Adrenal gland (tissue), 12 donors: ENCODE data around the gene CORT. TPM values are rescaled to one million over a fixed set of nuclear protein-coding genes. Genes with fewer than 3 reads are reported as not detected.
A peak's percentile ranks its signal among the peaks of the same experiment; 100 is the strongest.

Experiments used
- DNase-seq, 7 donors: peaks; one replicate each; pipeline ENCODE4 v3.0.0-alpha.2; 2019 to 2020
- H3K27ac ChIP-seq, 5 donors: fragments of 200-600 bp; sonication (generic) in 4 of 5; 1 replicate in 3 of 5; 2 replicates in 2 of 5; pipeline versions ENCODE4 v1.5.1 to v1.8.0; 2016 to 2020; ENCODE audit warnings: mild to moderate bottlenecking in 1 of 5
- H3K27me3 ChIP-seq: fragments of 200-600 bp; 2 replicates; pipeline ENCODE4 v1.8.0; 2021
- H3K36me3 ChIP-seq, 2 donors: fragments of 200-600 bp; replicated peaks in 1 of 2; 1 replicate in 1 of 2; 2 replicates in 1 of 2; pipeline versions ENCODE4 v1.5.1 to v1.8.0; 2018 to 2022
- H3K4me1 ChIP-seq, 2 donors: fragments of 200-600 bp; replicated peaks in 1 of 2; 1 replicate in 1 of 2; 2 replicates in 1 of 2; pipeline versions ENCODE4 v1.5.1 to v1.8.0; 2018 to 2021
- H3K4me3 ChIP-seq, 4 donors: fragments of 200-600 bp; sonication (generic) in 3 of 4; one replicate each; pipeline ENCODE4 v1.5.1; 2016 to 2018
- H3K9me3 ChIP-seq, 3 donors: fragments of 200-600 bp; sonication (generic) in 1 of 3; replicated peaks in 1 of 3; 1 replicate in 2 of 3; 2 replicates in 1 of 3; pipeline versions ENCODE4 v1.5.1 to v1.8.0; 2016 to 2021
- POLR2A ChIP-seq, 2 donors: fragments of 450-650 bp; IDR thresholded peaks; one replicate each; pipeline ENCODE4 v1.6.1; 2017; ENCODE audit warnings: antibody characterized with exemption in 2 of 2, mild to moderate bottlenecking in 2 of 2, moderate library complexity in 1 of 2
- WGBS, 4 donors: extraction: QIAGEN DNeasy Blood & Tissue Kit in 2 of 4; methylation state at CpG; one replicate each; pipeline versions ENCODE4 v1.1.5 to v1.1.7; 2013 to 2017; 5-methylcytosine and 5-hydroxymethylcytosine counted together
- intact Hi-C, 2 donors: fragments of 100-400 bp; cut with DNase I; formaldehyde crosslinking; loops; one replicate each; pipeline versions ENCODE4 v1.14.1 to v1.15.0; 2022 to 2023
- polyA plus RNA-seq, 3 donors: library from polyadenylated mRNA; stranded (reverse); fragments of 200-250 nt in 2 of 3; fragments of 350-450 nt in 1 of 3; fragmentation: Illumina TruSeq in 1 of 3; extraction: RNeasy Lipid Tissue Mini Kit (QIAGEN cat#74804) in 1 of 3; gene quantifications; one replicate each; pipeline ENCODE4 v1.2.3, GENCODE V29; 2013 to 2014
- total RNA-seq, 9 donors: library from RNA; depleted of rRNA in 4 of 9; stranded (reverse); fragments of >200 nt in 4 of 9; fragments of 120-200 nt in 1 of 9; fragmentation: NEBNext Ultra II Directional in 1 of 9; extraction: Animal tissue kit (Norgen Biotek cat#: 25700) in 1 of 9; gene quantifications; one replicate each; pipeline versions ENCODE4 v1.1.0 to v1.2.4, GENCODE V29; 2013 to 2023
- TF ChIP-seq, protein P1 (sequence below), 6 experiments: fragments of 450-650 bp in 4 of 6; fragments of 200-600 bp in 2 of 6; sonication (generic) in 1 of 6; IDR thresholded peaks; 1 replicate in 5 of 6; 2 replicates in 1 of 6; pipeline versions ENCODE4 v1.5.1 to v1.8.0; 2016 to 2021; ENCODE audit warnings: antibody characterized with exemption in 6 of 6, mild to moderate bottlenecking in 2 of 6, moderate library complexity in 1 of 6
- donor health status: healthy with polysubstance abuse.
- donor health status: Bipolar disorder and iron deficiency.
- donor health status: DM: yes; HTN: yes; CAD: no.
- donor health status: DM: no; HTN: no; CAD: no.
- donor health status: DM: no; HTN: no; CAD: no.
- donor health status: DM: yes; HTN: yes; CAD: no.

Gene CORT
- total and polyA plus RNA-seq, 12 donors: 0.44 to 1.4 (median 0.51) TPM; not detected in 6

DNA sequence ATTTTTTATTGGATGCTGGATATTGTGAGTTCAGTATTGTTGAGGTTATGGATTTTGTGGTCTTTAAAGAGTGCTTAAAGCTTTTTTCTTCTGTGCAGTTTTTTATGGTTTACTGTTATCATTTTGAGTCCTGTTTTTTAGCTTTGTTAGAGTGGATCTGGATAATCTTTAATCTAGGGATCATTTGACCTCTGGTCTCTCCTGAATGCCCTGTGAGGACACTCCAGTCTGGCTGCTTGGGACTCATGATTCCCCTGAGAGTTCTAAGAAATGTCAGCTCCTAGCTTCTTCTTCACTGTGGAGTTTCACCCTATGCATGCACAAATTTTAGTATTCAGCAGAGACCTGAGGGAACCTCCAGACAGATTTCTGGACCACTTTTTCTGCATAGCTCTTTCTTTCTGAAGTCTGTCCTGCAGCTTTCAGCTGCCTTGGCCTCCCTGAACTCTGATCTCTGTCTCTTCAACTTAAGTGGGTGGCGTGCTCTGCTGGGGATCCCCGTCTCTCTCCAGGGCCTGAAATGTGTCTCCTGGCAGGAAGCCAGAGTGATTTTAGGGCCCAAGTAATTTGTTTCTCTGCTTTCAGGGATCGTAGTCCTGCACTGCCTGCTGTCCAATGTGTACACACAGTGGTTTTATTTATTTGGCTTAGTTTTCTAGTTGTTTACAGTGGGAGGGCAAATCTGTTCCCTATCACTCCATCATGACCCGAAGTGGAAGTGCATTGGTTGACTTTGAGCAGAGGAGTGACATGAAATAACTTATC lies 39.6 kb downstream of the CORT start:
- Histone ChIP-seq H3K36me3 (no peaks in the 10 kb centered on the region), H3K4me1 (peaks cover 5 to 9% of the 10 kb centered on the region in 2 donors), H3K27ac (no peak overlapping the region), H3K9me3 (no peaks in the 10 kb centered on the region), H3K27me3 (no peaks in the 10 kb centered on the region), H3K4me3 (no peak overlapping the region)
- 47 to 75% (median 61%) methylated on average over 3 to 4 of the region's 4 CpGs for WGBS, 4 donors
- no peak for DNase-seq
- intact Hi-C loops: loop anchor here (5.0 to 10.0 kb wide), 2 partner anchors 57 to 115 kb away; partner anchors contain the start of gene CENPS (in 2 of the 2)
- no peak for TF ChIP-seq POLR2A (IDR thresholded peaks at IDR 0.05)
- TF ChIP-seq, protein P1, sequence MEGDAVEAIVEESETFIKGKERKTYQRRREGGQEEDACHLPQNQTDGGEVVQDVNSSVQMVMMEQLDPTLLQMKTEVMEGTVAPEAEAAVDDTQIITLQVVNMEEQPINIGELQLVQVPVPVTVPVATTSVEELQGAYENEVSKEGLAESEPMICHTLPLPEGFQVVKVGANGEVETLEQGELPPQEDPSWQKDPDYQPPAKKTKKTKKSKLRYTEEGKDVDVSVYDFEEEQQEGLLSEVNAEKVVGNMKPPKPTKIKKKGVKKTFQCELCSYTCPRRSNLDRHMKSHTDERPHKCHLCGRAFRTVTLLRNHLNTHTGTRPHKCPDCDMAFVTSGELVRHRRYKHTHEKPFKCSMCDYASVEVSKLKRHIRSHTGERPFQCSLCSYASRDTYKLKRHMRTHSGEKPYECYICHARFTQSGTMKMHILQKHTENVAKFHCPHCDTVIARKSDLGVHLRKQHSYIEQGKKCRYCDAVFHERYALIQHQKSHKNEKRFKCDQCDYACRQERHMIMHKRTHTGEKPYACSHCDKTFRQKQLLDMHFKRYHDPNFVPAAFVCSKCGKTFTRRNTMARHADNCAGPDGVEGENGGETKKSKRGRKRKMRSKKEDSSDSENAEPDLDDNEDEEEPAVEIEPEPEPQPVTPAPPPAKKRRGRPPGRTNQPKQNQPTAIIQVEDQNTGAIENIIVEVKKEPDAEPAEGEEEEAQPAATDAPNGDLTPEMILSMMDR (IDR thresholded peaks at IDR 0.05): no peak

- H3K4me3 ChIP-seq: no peak overlapping the region
- no peaks in the 10 kb centered on the region for H3K27me3 ChIP-seq
- peak in 4 of 7 donors; percentile 24 to 39 (median 36) for DNase-seq
- peak overlapping the region in 2 of 5 donors; percentile 1 to 53 for H3K27ac ChIP-seq
- no peaks in the 10 kb centered on the region for H3K36me3 ChIP-seq
- intact Hi-C loops: loop anchor here (5.0 to 10.0 kb wide), 2 partner anchors 58 to 116 kb away; partner anchors contain the start of gene CENPS (in 2 of the 2)
- H3K9me3 ChIP-seq: no peaks in the 10 kb centered on the region
- 55 to 61% (median 60%) methylated on average over 11 to 12 of the region's 12 CpGs for WGBS, 4 donors
- peaks cover 5 to 19% of the 10 kb centered on the region in 2 donors for H3K4me1 ChIP-seq
- no peak for TF ChIP-seq POLR2A (IDR thresholded peaks at IDR 0.05)
- TF ChIP-seq, protein P1 (IDR thresholded peaks at IDR 0.05): no peak
Measured at GRCh38 chr1:10490286-10490970, 40.6 kb downstream of the CORT start.

DNA sequence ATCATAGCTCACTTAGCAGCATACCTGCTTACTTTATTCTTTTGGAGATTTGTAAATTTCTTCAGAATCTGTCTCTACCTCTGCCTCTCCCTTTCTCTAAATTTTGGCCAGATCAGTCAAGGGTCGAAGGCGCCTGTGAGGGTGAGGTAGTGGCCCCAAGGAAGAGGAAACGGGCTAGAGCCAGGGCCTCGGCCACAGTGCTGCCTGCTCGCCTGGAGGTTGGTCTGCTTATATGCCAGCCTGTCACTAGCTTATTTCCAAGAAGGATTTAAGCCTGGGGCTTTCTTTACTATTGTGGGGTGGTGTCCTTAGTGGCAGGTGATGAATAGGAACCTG lies 44.6 kb downstream of the CORT start:
- intact Hi-C loops: loop anchor here (5.0 to 10.0 kb wide), 2 partner anchors 62 to 120 kb away; partner anchors contain the start of gene CENPS (in 2 of the 2)
- Histone ChIP-seq H3K27me3 (no peaks in the 10 kb centered on the region), H3K27ac (no peak overlapping the region), H3K9me3 (no peaks in the 10 kb centered on the region), H3K36me3 (no peaks in the 10 kb centered on the region), H3K4me1 (peaks cover 5 to 21% of the 10 kb centered on the region in 2 donors), H3K4me3 (no peak overlapping the region)
- DNase-seq: no peak
- TF ChIP-seq, protein P1 (IDR thresholded peaks at IDR 0.05): no peak
- TF ChIP-seq POLR2A (IDR thresholded peaks at IDR 0.05): no peak
- 65 to 75% (median 71%) methylated on average over 2 to 5 of the region's 5 CpGs for WGBS, 4 donors

DNA sequence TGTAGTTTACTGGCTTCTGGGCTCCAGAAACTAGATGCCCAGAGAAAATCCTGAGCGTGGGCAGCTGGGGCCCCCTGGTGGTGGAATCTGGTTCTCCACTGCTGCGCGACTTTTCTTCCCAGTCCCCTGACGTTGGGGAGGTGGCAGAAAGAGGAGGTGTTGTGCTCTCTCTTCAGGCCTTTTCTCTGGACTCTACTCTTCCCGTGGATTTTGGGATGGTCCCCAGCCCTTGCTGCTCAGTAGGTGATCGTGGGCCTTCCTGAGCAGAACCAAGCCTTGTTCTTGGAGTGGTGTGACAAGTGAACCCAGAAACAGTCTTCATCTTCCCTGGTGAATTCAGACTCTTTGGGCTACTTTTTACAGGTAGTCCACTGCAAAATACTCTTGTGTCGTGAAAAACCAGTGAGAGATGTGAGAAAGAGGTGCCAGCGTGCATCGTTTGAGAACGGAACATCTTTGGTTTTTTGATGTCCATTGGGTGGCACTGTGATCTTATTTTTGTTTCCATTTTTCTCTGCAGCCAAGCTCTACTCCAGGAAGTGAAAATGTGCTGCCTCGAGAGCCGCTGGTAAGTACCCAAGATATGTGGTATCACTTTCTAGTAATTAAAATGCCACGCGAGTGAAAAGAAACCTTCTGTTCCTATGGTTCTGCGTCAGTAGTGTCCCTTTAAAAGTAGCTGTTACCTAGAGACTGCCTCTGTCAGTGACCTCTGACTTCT lies 45.1 kb downstream of the CORT start:
- no peak for TF ChIP-seq POLR2A (IDR thresholded peaks at IDR 0.05)
- TF ChIP-seq, protein P1 (IDR thresholded peaks at IDR 0.05): peak; percentile 82 to 97 (median 92)
- Histone ChIP-seq H3K9me3 (no peaks in the 10 kb centered on the region), H3K36me3 (no peaks in the 10 kb centered on the region), H3K4me3 (peak overlapping the region in 1 of 4 donors; percentile 50), H3K4me1 (peaks cover 5 to 20% of the 10 kb centered on the region in 2 donors), H3K27me3 (no peaks in the 10 kb centered on the region), H3K27ac (peak overlapping the region in 2 of 5 donors; percentile 3 to 38)
- peak; percentile 60 to 92 (median 80) for DNase-seq
- WGBS, 4 donors: 1 to 3% (median 2%) methylated on average over 15 of the region's 15 CpGs
- intact Hi-C loops: loop anchor here (5.0 to 10.0 kb wide), 2 partner anchors 63 to 120 kb away; partner anchors contain the start of gene CENPS (in 2 of the 2)
